SK-N-SH (cell line): Measurements from ENCODE around the gene RBM38. TPM values are rescaled to one million over a fixed set of nuclear protein-coding genes. Genes with fewer than 3 reads are reported as not detected.
A peak's percentile ranks its signal among the peaks of the same experiment; 100 is the strongest.

Source experiments
- CTCF ChIA-PET: fragments of 300-600, 350-600 bp; formaldehyde crosslinking; extraction: SDS; loops from one replicate; lab custom pipeline; 2021; lab: Yijun Ruan, JAX
- POLR2A ChIA-PET: fragments of 350-600 bp; sonication (Branson Sonifier 250); formaldehyde crosslinking; extraction: SDS; loops from one replicate; lab custom pipeline; 2020; ENCODE audit warnings: antibody characterized with exemption, inconsistent platforms; lab: Yijun Ruan, JAX
- DNase-seq: peaks from one replicate; pipeline ENCODE4 v3.0.0; 2012
- H2AFZ ChIP-seq: fragments of 200-600 bp; sonication (generic); 2 replicates; pipeline ENCODE4 v1.8.1; 2016; ENCODE audit warnings: antibody characterized with exemption, mild to moderate bottlenecking, low read depth
- H3F3A ChIP-seq: fragments of 200-600 bp; sonication (generic); replicated peaks from 2 replicates; pipeline ENCODE3; 2016; ENCODE audit warnings: antibody characterized with exemption, mild to moderate bottlenecking; ENCODE audit not compliant: insufficient read depth
- H3K27ac ChIP-seq, 2 experiments: fragments of 200-500 bp in 1 of 2; fragments of 200-600 bp in 1 of 2; sonication (Bioruptor generic) in 1 of 2; sonication (generic), shearing (Covaris generic) in 1 of 2; 2 replicates each; pipeline versions ENCODE4 v1.5.1 to v1.6.1; 2014 to 2016; ENCODE audit warnings: low read depth in 2 of 2, inconsistent platforms in 1 of 2, low read length in 1 of 2, mild to moderate bottlenecking in 1 of 2, mixed read lengths in 1 of 2
- H3K27me3 ChIP-seq: fragments of 200-600 bp; sonication (generic), shearing (Covaris generic); 2 replicates; pipeline ENCODE4 v1.6.1; 2016; ENCODE audit warnings: mixed run types; ENCODE audit not compliant: insufficient read depth
- H3K36me3 ChIP-seq, 2 experiments: fragments of 200-500 bp in 1 of 2; fragments of 200-600 bp in 1 of 2; sonication (Bioruptor generic) in 1 of 2; sonication (generic) in 1 of 2; replicated peaks in 1 of 2; 2 replicates each; pipeline versions ENCODE3 to v1.5.1; 2014 to 2016; ENCODE audit warnings: low read length in 1 of 2, mild to moderate bottlenecking in 1 of 2; ENCODE audit not compliant: insufficient read depth in 2 of 2, control insufficient read depth in 1 of 2
- H3K4me1 ChIP-seq, 2 experiments: fragments of 200-500 bp in 1 of 2; fragments of 200-600 bp in 1 of 2; sonication (Bioruptor generic) in 1 of 2; sonication (generic), shearing (Covaris generic) in 1 of 2; 2 replicates each; pipeline versions ENCODE4 v1.5.1 to v1.6.1; 2014 to 2016; ENCODE audit warnings: low read depth in 1 of 2, low read length in 1 of 2, mixed run types in 1 of 2; ENCODE audit not compliant: insufficient read depth in 2 of 2, control insufficient read depth in 1 of 2
- H3K4me2 ChIP-seq: fragments of 200-600 bp; sonication (generic), shearing (Covaris generic); 2 replicates; pipeline ENCODE4 v1.6.1; 2017; ENCODE audit warnings: mixed run types
- H3K4me3 ChIP-seq, 2 experiments: fragments of 200-500 bp in 1 of 2; fragments of 200-600 bp in 1 of 2; sonication (Bioruptor generic) in 1 of 2; sonication (generic), shearing (Covaris generic) in 1 of 2; 2 replicates each; pipeline versions ENCODE4 v1.5.1 to v1.8.1; 2014 to 2016; ENCODE audit warnings: low read depth in 2 of 2, inconsistent platforms in 1 of 2, low read length in 1 of 2, mild to moderate bottlenecking in 1 of 2, mixed read lengths in 1 of 2, moderate library complexity in 1 of 2
- H3K79me2 ChIP-seq: fragments of 200-600 bp; sonication (generic); 2 replicates; pipeline ENCODE4 v1.8.1; 2017; ENCODE audit warnings: mild to moderate bottlenecking; ENCODE audit not compliant: insufficient read depth
- H3K9ac ChIP-seq: fragments of 200-600 bp; sonication (generic); 2 replicates; pipeline ENCODE4 v1.6.1; 2017; ENCODE audit warnings: mixed run types
- H3K9me2 ChIP-seq: fragments of 200-600 bp; sonication (generic); 2 replicates; pipeline ENCODE4 v1.6.1; 2017; ENCODE audit warnings: mixed run types
- H3K9me3 ChIP-seq: fragments of 200-600 bp; sonication (generic); 2 replicates; pipeline ENCODE4 v1.6.1; 2017; ENCODE audit warnings: mixed run types, mild to moderate bottlenecking, moderate library complexity
- H4K20me1 ChIP-seq: fragments of 200-600 bp; sonication (generic); 2 replicates; pipeline ENCODE4 v1.6.1; 2017; ENCODE audit warnings: mild to moderate bottlenecking, mixed run types; ENCODE audit not compliant: insufficient read depth
- CHD2 ChIP-seq: fragments of 150-350 bp; IDR thresholded peaks from 2 replicates; pipeline ENCODE4 v1.6.1; 2018; ENCODE audit warnings: low read length; ENCODE audit not compliant: partially characterized antibody
- ELF1 ChIP-seq: IDR thresholded peaks from 2 replicates; pipeline ENCODE4 v1.4.0; 2012
- EP300 ChIP-seq, 2 experiments: IDR thresholded peaks; 2 replicates each; pipeline versions ENCODE4 v1.4.0 to v1.6.1; 2012; ENCODE audit warnings: borderline replicate concordance in 1 of 2, low read depth in 1 of 2, low read length in 1 of 2
- EZH2phosphoT487 ChIP-seq: fragments of 200-600 bp; sonication (generic); IDR thresholded peaks from 2 replicates; pipeline ENCODE4 v1.6.1; 2017; ENCODE audit warnings: low read depth, mixed run types, mild to moderate bottlenecking, antibody characterized with exemption, moderate library complexity, borderline replicate concordance
- FOXM1 ChIP-seq: IDR thresholded peaks from 2 replicates; pipeline ENCODE4 v1.4.0; 2012; ENCODE audit warnings: low read depth, mild to moderate bottlenecking
- NFIC ChIP-seq: IDR thresholded peaks from 2 replicates; pipeline ENCODE4 v1.4.0; 2012; ENCODE audit warnings: borderline replicate concordance
- RAD21 ChIP-seq: IDR thresholded peaks from 2 replicates; pipeline ENCODE4 v1.6.1; 2012; ENCODE audit warnings: mild to moderate bottlenecking, low read length
- WGBS: methylation state at CpG from one replicate; pipeline ENCODE4 v1.1.6; 2017; ENCODE audit warnings: low lambda C conversion rate; 5-methylcytosine and 5-hydroxymethylcytosine counted together
- polyA plus RNA-seq, 3 experiments: library from polyadenylated mRNA; depleted of rRNA; stranded (reverse); fragments of >200 nt; gene quantifications; 2 replicates each; pipeline ENCODE4 v1.2.3, GENCODE V29; 2012
- TF ChIP-seq, protein P1 (sequence below): IDR thresholded peaks from 2 replicates; pipeline ENCODE4 v1.4.0; 2012; ENCODE audit warnings: low read depth
- TF ChIP-seq, protein P2 (sequence below): fragments of 150-350 bp; IDR thresholded peaks from 2 replicates; pipeline ENCODE4 v1.6.1; 2016; ENCODE audit warnings: mild to moderate bottlenecking, low read depth, low read length
- TF ChIP-seq, protein P3 (sequence below): IDR thresholded peaks from 2 replicates; pipeline ENCODE4 v1.4.0; 2012; ENCODE audit warnings: low read depth, borderline replicate concordance

The RBM38 gene
- polyA plus RNA-seq, 1 of the 3 experiments (the other 2 are of a cell fraction), result 11.5 TPM

DNA sequence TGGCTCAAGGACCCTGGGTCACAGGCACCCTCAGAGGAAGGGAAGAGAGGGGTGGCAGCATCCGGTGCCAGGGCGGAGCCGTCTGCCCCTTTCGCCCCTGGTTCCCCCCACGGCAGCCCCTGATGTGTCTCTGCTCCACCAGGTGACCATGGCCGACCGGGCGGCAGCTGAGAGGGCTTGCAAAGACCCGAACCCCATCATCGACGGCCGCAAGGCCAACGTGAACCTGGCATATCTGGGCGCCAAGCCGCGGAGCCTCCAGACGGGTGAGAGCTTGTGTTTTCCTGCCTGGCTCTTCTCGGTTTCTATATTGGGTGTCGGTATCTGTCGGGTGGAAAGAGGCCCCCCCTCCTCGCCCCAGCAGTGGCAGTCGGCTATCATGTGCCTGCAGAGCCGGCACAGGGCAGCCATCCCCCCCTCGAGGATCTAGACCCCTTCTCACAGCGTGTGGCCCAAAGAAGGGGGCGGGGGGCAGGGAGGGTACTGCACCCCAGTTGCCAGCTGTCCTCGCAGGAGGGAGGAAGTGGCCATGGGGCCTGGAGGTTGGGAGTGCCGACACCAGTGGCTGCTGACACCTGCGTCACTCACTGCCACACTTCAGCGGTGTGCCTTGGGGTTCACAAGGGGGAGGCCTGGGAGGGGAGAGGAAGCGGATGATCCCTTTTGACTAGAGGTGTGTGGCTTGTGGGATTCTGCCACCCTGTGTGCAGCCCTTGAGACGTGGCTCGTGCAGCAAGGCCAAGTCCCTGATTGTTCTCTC, 1.5 kb downstream of the RBM38 start:
- Histone ChIP-seq H3K36me3 (peaks cover 0 to 24% of the 10 kb centered on the region in 2 experiments), H3K4me1 (peaks cover 0 to 21% of the 10 kb centered on the region in 2 experiments; a peak in 1 of 4 replicates), H3K27ac (no peak overlapping the region), H3K9me2 (no peaks in the 10 kb centered on the region), H3K27me3 (no peaks in the 10 kb centered on the region), H3K9me3 (no peaks in the 10 kb centered on the region), H2AFZ (no peak overlapping the region), H3K4me2 (peak overlapping the region; percentile 93), H3K4me3 (peak overlapping the region; percentile 64 to 86; a peak in 3 of 4 replicates), H3F3A (no peaks in the 10 kb centered on the region), H3K79me2 (peaks cover 14% of the 10 kb centered on the region), H3K9ac (peak overlapping the region; percentile 54; the same call in 1 of the 2 replicates), H4K20me1 (no peaks in the 10 kb centered on the region)
- DNase-seq, result no peak
- 82% methylated on average over 12 of the region's 33 CpGs for WGBS
- TF ChIP-seq EP300 (IDR thresholded peaks at IDR 0.05; ENCODE audit: borderline replicate concordance in 1 of 2, low read depth in 1 of 2, low read length in 1 of 2) (no peak), ELF1 (no peak), NFIC (no peak), RAD21 (no peak), EZH2phosphoT487 (no peak), CHD2 (no peak), FOXM1 (no peak)
- TF ChIP-seq, protein P1, sequence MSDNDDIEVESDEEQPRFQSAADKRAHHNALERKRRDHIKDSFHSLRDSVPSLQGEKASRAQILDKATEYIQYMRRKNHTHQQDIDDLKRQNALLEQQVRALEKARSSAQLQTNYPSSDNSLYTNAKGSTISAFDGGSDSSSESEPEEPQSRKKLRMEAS, result no peak
- TF ChIP-seq, protein P2, sequence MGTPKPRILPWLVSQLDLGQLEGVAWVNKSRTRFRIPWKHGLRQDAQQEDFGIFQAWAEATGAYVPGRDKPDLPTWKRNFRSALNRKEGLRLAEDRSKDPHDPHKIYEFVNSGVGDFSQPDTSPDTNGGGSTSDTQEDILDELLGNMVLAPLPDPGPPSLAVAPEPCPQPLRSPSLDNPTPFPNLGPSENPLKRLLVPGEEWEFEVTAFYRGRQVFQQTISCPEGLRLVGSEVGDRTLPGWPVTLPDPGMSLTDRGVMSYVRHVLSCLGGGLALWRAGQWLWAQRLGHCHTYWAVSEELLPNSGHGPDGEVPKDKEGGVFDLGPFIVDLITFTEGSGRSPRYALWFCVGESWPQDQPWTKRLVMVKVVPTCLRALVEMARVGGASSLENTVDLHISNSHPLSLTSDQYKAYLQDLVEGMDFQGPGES, result no peak
- TF ChIP-seq, protein P3, sequence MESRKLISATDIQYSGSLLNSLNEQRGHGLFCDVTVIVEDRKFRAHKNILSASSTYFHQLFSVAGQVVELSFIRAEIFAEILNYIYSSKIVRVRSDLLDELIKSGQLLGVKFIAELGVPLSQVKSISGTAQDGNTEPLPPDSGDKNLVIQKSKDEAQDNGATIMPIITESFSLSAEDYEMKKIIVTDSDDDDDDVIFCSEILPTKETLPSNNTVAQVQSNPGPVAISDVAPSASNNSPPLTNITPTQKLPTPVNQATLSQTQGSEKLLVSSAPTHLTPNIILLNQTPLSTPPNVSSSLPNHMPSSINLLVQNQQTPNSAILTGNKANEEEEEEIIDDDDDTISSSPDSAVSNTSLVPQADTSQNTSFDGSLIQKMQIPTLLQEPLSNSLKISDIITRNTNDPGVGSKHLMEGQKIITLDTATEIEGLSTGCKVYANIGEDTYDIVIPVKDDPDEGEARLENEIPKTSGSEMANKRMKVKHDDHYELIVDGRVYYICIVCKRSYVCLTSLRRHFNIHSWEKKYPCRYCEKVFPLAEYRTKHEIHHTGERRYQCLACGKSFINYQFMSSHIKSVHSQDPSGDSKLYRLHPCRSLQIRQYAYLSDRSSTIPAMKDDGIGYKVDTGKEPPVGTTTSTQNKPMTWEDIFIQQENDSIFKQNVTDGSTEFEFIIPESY, result no peak
- CTCF ChIA-PET, result interaction anchor here (0.8 to 2.9 kb wide), 6 partner anchors 11 to 1447 kb away, joined by 3 to 14 read pairs (median 4); no protein-coding TSS in a partner anchor
- POLR2A ChIA-PET, result interaction anchor here (1.1 to 1.4 kb wide), 2 partner anchors 13 to 48 kb away, joined by 3 read pairs; no protein-coding TSS in a partner anchor
